Stimulated activated CD4-positive, alpha-beta T cell treated with anti-CD3 and anti-CD28 coated beads, Interleukin-2, amount 100 ng/mL, for 4 hours (primary cell): ENCODE results near the gene FCSK.
"Not testable (repeated sequence)": the region's sequence is repeated elsewhere in the genome, so short reads cannot be mapped to it uniquely, and the experiment has no call there.

Source experiments
- DNase-seq: peaks from one replicate; pipeline ENCODE4 v3.0.0-alpha.2; 2020; ENCODE audit warnings: low read depth

FCSK gene

GRCh38 chr16:70454222-70455034 is at the start of gene FCSK:
Gene FCSK (plus strand): TSS chr16:70454595. CDS start chr16:70463191, 8,596 bp downstream.
- peak; percentile 47 for DNase-seq

- not testable (repeated sequence) for DNase-seq
Observed at GRCh38 chr16:70406104-70406503, 48.3 kb upstream of the FCSK start.

- DNase-seq, result no peak
Observed at GRCh38 chr16:70407811-70408274, 46.6 kb upstream of the FCSK start.

- no peak for DNase-seq
Observed at GRCh38 chr16:70410734-70411133, 43.7 kb upstream of the FCSK start.

- DNase-seq, result no peak
Observed at GRCh38 chr16:70412385-70412784, 42.0 kb upstream of the FCSK start.

GRCh38 chr16:70413572-70413971 is 40.8 kb upstream of the FCSK start:
- not testable (repeated sequence) for DNase-seq

- no peak for DNase-seq
Observed at GRCh38 chr16:70416748-70417616, 37.4 kb upstream of the FCSK start.

GRCh38 chr16:70417661-70418060 is 36.7 kb upstream of the FCSK start:
- DNase-seq, result no peak

GRCh38 chr16:70418274-70418992 is 36.0 kb upstream of the FCSK start:
- DNase-seq, result no peak

- DNase-seq, result no peak
Observed at GRCh38 chr16:70418993-70419318, 35.4 kb upstream of the FCSK start.

GRCh38 chr16:70419384-70420327 is 34.7 kb upstream of the FCSK start:
- no peak for DNase-seq

GRCh38 chr16:70421014-70421413 is 33.4 kb upstream of the FCSK start:
- no peak for DNase-seq

- DNase-seq, result no peak
Observed at GRCh38 chr16:70421473-70422311, 32.7 kb upstream of the FCSK start.

GRCh38 chr16:70422543-70422942 is 31.9 kb upstream of the FCSK start:
- no peak for DNase-seq

GRCh38 chr16:70427786-70428177 is 26.6 kb upstream of the FCSK start:
- no peak for DNase-seq

GRCh38 chr16:70428178-70428998 is 26.0 kb upstream of the FCSK start:
- no peak for DNase-seq

- DNase-seq, result no peak
Observed at GRCh38 chr16:70429888-70430666, 24.3 kb upstream of the FCSK start.

- DNase-seq, result peak; percentile 70
Observed at GRCh38 chr16:70430667-70431536, 23.5 kb upstream of the FCSK start.
